HepG2 (cell line): ENCODE data around the gene RNF208. TPM values are rescaled to one million over a fixed set of nuclear protein-coding genes. Genes with fewer than 3 reads are reported as not detected.

Experiments
- ATAC-seq: fragments of 200-7000 bp; cut with Tn5 transposase; 3 replicates; pipeline ENCODE4 v1.9.1; 2020; ENCODE audit warnings: mild to moderate bottlenecking, moderate library complexity
- BruUV-seq: library from RNA; stranded (reverse); fragments of 400-500 nt; replicated peaks from 2 replicates; lab custom pipeline; 2021; lab: Mats Ljungman, UMichigan
- CTCF ChIA-PET: fragments of 300-600 bp; formaldehyde crosslinking; extraction: SDS; loops from one replicate; lab custom pipeline; 2021; ENCODE audit warnings: low total read pairs, inconsistent platforms, low intra/inter-chr PET ratio; lab: Yijun Ruan, JAX
- POLR2A ChIA-PET: fragments of 350-600 bp; sonication (Branson Sonifier 250); formaldehyde crosslinking; loops from one replicate; lab custom pipeline; 2020; ENCODE audit warnings: antibody characterized with exemption, inconsistent platforms; lab: Yijun Ruan, JAX
- DNase-seq: peaks from one replicate; pipeline ENCODE4 v3.0.0-alpha.2; 2015; ENCODE audit warnings: low spot score
- FAIRE-seq: peaks from 3 replicates; lab custom pipeline; 2011; peaks lifted over from hg19 to GRCh38; lab: Jason Lieb, UNC
- H2AFZ ChIP-seq: one replicate; pipeline ENCODE4 v1.6.1; 2011; ENCODE audit warnings: low read length, inconsistent platforms
- H3K27ac ChIP-seq: fragments of 300-600 bp; 3 replicates; pipeline ENCODE4 v1.8.0; 2011; ENCODE audit warnings: mixed run types, mild to moderate bottlenecking, mixed read lengths, low read length, inconsistent platforms; ENCODE audit not compliant: insufficient read depth; ENCODE audit errors: extremely low read length
- H3K27me3 ChIP-seq, 2 experiments: fragments of 200-600 bp in 1 of 2; 2 replicates in 1 of 2; 3 replicates in 1 of 2; pipeline versions ENCODE4 v1.6.0 to v1.8.0; 2011; ENCODE audit warnings: low read length in 2 of 2, mild to moderate bottlenecking in 2 of 2, moderate library complexity in 2 of 2, inconsistent platforms in 1 of 2; ENCODE audit not compliant: insufficient read depth in 2 of 2, control insufficient read depth in 1 of 2
- H3K36me3 ChIP-seq, 2 experiments: fragments of 200-600 bp in 1 of 2; replicated peaks in 1 of 2; 2 replicates in 1 of 2; 3 replicates in 1 of 2; pipeline versions ENCODE4 v1.5.1 to v1.8.0; 2011; ENCODE audit warnings: low read length in 2 of 2, inconsistent platforms in 1 of 2; ENCODE audit not compliant: insufficient read depth in 2 of 2, control insufficient read depth in 1 of 2
- H3K4me1 ChIP-seq: 2 replicates; pipeline ENCODE4 v1.5.1; 2012; ENCODE audit warnings: low read length, inconsistent platforms; ENCODE audit not compliant: insufficient read depth
- H3K4me2 ChIP-seq: 2 replicates; pipeline ENCODE4 v1.6.0; 2011; ENCODE audit warnings: low read depth, low read length, inconsistent platforms
- H3K4me3 ChIP-seq, 3 experiments: fragments of 200-600 bp in 1 of 3; sonication (generic), shearing (Covaris generic) in 1 of 3; replicated peaks in 1 of 3; 2 replicates each; pipeline ENCODE4 v1.5.1; 2011 to 2016; ENCODE audit warnings: low read length in 3 of 3, inconsistent platforms in 2 of 3, low read depth in 2 of 3, mild to moderate bottlenecking in 2 of 3, control low read depth in 1 of 3, mixed read lengths in 1 of 3; ENCODE audit not compliant: insufficient read depth in 1 of 3
- H3K79me2 ChIP-seq: one replicate; pipeline ENCODE4 v1.6.1; 2011; ENCODE audit warnings: low read length, inconsistent platforms; ENCODE audit not compliant: insufficient read depth
- H3K9ac ChIP-seq: 2 replicates; pipeline ENCODE4 v1.6.0; 2011; ENCODE audit warnings: mild to moderate bottlenecking, low read depth, low read length, inconsistent platforms; ENCODE audit not compliant: insufficient read depth
- H3K9me3 ChIP-seq: 2 replicates; pipeline ENCODE4 v1.5.1; 2012; ENCODE audit warnings: mild to moderate bottlenecking, low read length
- H4K20me1 ChIP-seq: 2 replicates; pipeline ENCODE4 v1.6.0; 2011; ENCODE audit warnings: inconsistent platforms, mild to moderate bottlenecking, low read length, moderate library complexity; ENCODE audit not compliant: insufficient read depth
- AGO2 ChIP-seq: fragments of 200-400 bp; formaldehyde crosslinking; optimal IDR thresholded peaks from 2 replicates; pipeline ENCODE3; 2017; ENCODE audit warnings: mild to moderate bottlenecking, low read depth, low read length, moderate library complexity
- HNF4A ChIP-seq: sonication (generic); formaldehyde crosslinking; IDR thresholded peaks from 2 replicates; pipeline ENCODE4 v1.4.0; 2020; ENCODE audit warnings: missing genetic modification reagents
- JDP2 ChIP-seq: sonication (generic); formaldehyde crosslinking; IDR thresholded peaks from 2 replicates; pipeline ENCODE4 v1.8.1; 2022; ENCODE audit warnings: missing genetic modification reagents, borderline replicate concordance
- SYNCRIP ChIP-seq: fragments of 200-400 bp; formaldehyde crosslinking; IDR thresholded peaks from 2 replicates; pipeline ENCODE4 v1.6.1; 2018; ENCODE audit warnings: mild to moderate bottlenecking, low read depth, low read length; ENCODE audit not compliant: insufficient read depth
- WGBS: methylation state at CpG from one replicate; pipeline ENCODE4 v1.1.6; 2017; ENCODE audit warnings: low lambda C conversion rate; 5-methylcytosine and 5-hydroxymethylcytosine counted together
- in situ Hi-C: cut with HindIII; loops from 2 replicates; pipeline ENCODE4 v1.10.0; 2017; ENCODE audit warnings: low pct_unique_long_range_greater_than_20kb; ENCODE audit not compliant: extremely low pct_ligation_motif_present
- intact Hi-C: fragments of 100-400 bp; cut with micrococcal nuclease; formaldehyde crosslinking; loops from one replicate; pipeline ENCODE4 v1.10.0; 2022; ENCODE audit not compliant: unreplicated experiment
- polyA plus RNA-seq, 8 experiments: library from polyadenylated mRNA; depleted of rRNA in 3 of 8; stranded (reverse) in 7 of 8; unstranded in 1 of 8; fragments of >200 nt; fragmentation: Illumina TruSeq in 4 of 8; extraction: Trizol in 4 of 8; gene quantifications; 2 replicates each; pipeline versions ENCODE4 v1.2.1 to v1.2.3, GENCODE V29; 2011 to 2016; ENCODE audit warnings: low read depth in 4 of 8, missing spikeins in 1 of 8, mixed read lengths in 1 of 8; ENCODE audit not compliant: insufficient read depth in 1 of 8
- total RNA-seq, 5 experiments: library from RNA; depleted of rRNA; stranded (reverse); fragments of >200 nt; fragmentation: Illumina TruSeq; extraction: Trizol; gene quantifications; 2 replicates each; pipeline ENCODE4 v1.2.3, GENCODE V29; 2016; ENCODE audit warnings: low read depth in 1 of 5
- TF ChIP-seq, protein P1 (sequence below): sonication (generic); formaldehyde crosslinking; IDR thresholded peaks from 2 replicates; pipeline ENCODE4 v1.4.0; 2020; ENCODE audit warnings: missing genetic modification reagents

Gene RNF208
- total and polyA plus RNA-seq, 2 of the 13 experiments (the other 11 are each of a cell fraction or from before 2014, with no cell fraction given): 1.6 to 2.1 TPM

DNA sequence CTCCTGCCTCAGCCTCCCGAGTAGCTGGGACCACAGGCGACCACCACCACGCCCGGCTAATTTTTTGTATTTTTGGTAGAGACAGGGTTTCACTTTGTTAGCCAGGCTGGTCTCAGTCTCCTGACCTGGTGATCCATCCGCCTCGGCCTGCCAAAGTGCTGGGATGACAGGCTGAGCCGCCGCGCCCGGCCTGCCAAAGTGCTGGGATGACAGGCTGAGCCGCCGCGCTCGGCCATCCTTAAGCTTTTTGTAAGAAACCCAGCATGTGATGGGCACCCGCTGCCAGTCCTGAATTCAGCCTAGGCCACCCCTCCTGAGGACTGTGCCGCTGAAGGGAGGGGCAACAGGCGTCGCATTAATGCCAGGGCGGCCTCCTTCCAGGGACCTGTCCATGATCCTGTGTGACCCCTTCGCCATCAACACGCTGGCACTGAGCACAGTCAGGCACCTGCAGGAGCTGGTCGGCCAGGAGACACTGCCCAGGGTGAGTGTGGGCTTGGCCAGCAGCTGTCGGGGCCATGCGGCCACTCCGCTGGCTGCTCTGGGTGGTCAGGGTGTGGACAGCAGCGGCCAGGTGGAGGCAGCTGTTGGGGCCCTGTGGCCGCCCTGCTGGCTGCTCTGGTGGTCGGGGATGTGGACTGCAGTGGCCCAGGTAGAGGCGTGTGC, 43.6 kb upstream of the RNF208 start (continued):
- TF ChIP-seq JDP2 (CRISPR knock-in tag): no peak

DNA sequence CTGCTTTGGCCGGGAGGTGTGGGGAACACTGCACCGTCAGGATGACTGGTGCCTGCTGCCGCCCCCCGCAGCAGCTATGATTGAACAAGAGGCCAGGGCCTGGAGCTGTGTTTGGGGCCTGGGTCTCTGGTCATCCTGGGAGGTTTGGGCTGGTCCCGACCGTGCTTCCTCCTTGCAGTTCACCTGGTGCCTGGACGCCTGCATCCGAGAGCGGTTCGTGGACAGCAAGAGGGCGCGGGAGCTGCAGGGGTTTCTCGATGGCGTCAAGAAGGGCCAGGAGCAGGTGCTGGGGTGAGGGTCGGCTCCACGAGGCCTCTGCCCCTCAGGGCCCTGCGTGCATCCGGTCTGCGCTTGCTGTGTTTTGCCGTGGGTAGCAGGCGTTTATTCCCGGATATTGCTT, 42.0 kb upstream of the RNF208 start:
- Histone ChIP-seq H3K27me3 (no peaks in the 10 kb centered on the region), H4K20me1 (no peaks in the 10 kb centered on the region; the same call in 1 of the 2 replicates), H3K36me3 (peaks cover 12 to 16% of the 10 kb centered on the region in 2 experiments; a peak in 3 of 5 replicates), H3K4me2 (no peak overlapping the region), H3K9me3 (no peaks in the 10 kb centered on the region), H3K27ac (no peak overlapping the region), H3K4me1 (peaks cover 19% of the 10 kb centered on the region), H3K4me3 (no peak overlapping the region), H2AFZ (no peak overlapping the region), H3K79me2 (no peaks in the 10 kb centered on the region), H3K9ac (no peak overlapping the region)
- DNase-seq: no peak
- WGBS: 97% methylated on average over 15 of the region's 22 CpGs
- intact Hi-C loops: no loop called here
- POLR2A ChIA-PET: interaction anchor here (0.9 kb wide), 1 partner anchor 23 kb away, joined by 4 read pairs; the partner anchor contains the start of gene TUBB4B
- in situ Hi-C loops: no loop called here
- FAIRE-seq: no peak
- no peak for ATAC-seq
- no TSS peak for BruUV-seq
- TF ChIP-seq AGO2: peak; percentile 24
- no peak for TF ChIP-seq SYNCRIP
- CTCF ChIA-PET: no interaction called here

GRCh38 chr9:137263506-137263905, 41.5 kb upstream of the RNF208 start:
- in situ Hi-C loops: no loop called here
- no peak overlapping the region for H3K27ac ChIP-seq
- H3K9me3 ChIP-seq: no peaks in the 10 kb centered on the region
- peaks cover 9 to 16% of the 10 kb centered on the region in 2 experiments; a peak in 4 of 5 replicates for H3K36me3 ChIP-seq
- no peaks in the 10 kb centered on the region for H3K27me3 ChIP-seq
- no peak overlapping the region for H3K9ac ChIP-seq
- WGBS: 68% methylated on average over 10 of the region's 10 CpGs
- H3K79me2 ChIP-seq: no peaks in the 10 kb centered on the region
- 0 out of 2 replicates have a peak, but pooled peaks have one; percentile 32 for TF ChIP-seq HNF4A (CRISPR knock-in tag)
- TF ChIP-seq, protein P1, sequence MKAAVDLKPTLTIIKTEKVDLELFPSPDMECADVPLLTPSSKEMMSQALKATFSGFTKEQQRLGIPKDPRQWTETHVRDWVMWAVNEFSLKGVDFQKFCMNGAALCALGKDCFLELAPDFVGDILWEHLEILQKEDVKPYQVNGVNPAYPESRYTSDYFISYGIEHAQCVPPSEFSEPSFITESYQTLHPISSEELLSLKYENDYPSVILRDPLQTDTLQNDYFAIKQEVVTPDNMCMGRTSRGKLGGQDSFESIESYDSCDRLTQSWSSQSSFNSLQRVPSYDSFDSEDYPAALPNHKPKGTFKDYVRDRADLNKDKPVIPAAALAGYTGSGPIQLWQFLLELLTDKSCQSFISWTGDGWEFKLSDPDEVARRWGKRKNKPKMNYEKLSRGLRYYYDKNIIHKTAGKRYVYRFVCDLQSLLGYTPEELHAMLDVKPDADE: no peak
- ChIA-PET CTCF (interaction anchor here (2.1 kb wide), 1 partner anchor 27 kb away, joined by 13 read pairs; no protein-coding TSS in a partner anchor), POLR2A (interaction anchor here (0.9 kb wide), 1 partner anchor 22 kb away, joined by 4 read pairs; the partner anchor contains the start of gene TUBB4B)
- no peak overlapping the region for H3K4me2 ChIP-seq
- H2AFZ ChIP-seq: no peak overlapping the region
- intact Hi-C loops: no loop called here
- DNase-seq: no peak
- peaks cover 14% of the 10 kb centered on the region for H3K4me1 ChIP-seq
- ATAC-seq: no peak
- no peaks in the 10 kb centered on the region; the same call in 1 of the 2 replicates for H4K20me1 ChIP-seq
- FAIRE-seq: no peak
- no peak overlapping the region for H3K4me3 ChIP-seq
- no TSS peak for BruUV-seq
